ENCODE data around the gene ARID1B.

GRCh38 chr6:156946370-156946936 lies 169.3 kb downstream of the ARID1B start:
- TF ChIP-seq, protein P1, sequence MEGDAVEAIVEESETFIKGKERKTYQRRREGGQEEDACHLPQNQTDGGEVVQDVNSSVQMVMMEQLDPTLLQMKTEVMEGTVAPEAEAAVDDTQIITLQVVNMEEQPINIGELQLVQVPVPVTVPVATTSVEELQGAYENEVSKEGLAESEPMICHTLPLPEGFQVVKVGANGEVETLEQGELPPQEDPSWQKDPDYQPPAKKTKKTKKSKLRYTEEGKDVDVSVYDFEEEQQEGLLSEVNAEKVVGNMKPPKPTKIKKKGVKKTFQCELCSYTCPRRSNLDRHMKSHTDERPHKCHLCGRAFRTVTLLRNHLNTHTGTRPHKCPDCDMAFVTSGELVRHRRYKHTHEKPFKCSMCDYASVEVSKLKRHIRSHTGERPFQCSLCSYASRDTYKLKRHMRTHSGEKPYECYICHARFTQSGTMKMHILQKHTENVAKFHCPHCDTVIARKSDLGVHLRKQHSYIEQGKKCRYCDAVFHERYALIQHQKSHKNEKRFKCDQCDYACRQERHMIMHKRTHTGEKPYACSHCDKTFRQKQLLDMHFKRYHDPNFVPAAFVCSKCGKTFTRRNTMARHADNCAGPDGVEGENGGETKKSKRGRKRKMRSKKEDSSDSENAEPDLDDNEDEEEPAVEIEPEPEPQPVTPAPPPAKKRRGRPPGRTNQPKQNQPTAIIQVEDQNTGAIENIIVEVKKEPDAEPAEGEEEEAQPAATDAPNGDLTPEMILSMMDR (IDR thresholded peaks at IDR 0.05), result no peak
- TF ChIP-seq MAX (CRISPR knock-in tag; IDR thresholded peaks at IDR 0.05) (no peak), ZNF232 (CRISPR knock-in tag; IDR thresholded peaks at IDR 0.05) (no peak), TCF7 (CRISPR knock-in tag; IDR thresholded peaks at IDR 0.05; ENCODE audit: low read depth) (no peak), ZBTB21 (CRISPR knock-in tag; IDR thresholded peaks at IDR 0.05; ENCODE audit: borderline replicate concordance) (no peak), HMGA2 (CRISPR knock-in tag; IDR thresholded peaks at IDR 0.05) (no peak), NR2C2 (CRISPR knock-in tag; IDR thresholded peaks at IDR 0.05) (no peak), ZBTB43 (CRISPR knock-in tag; IDR thresholded peaks at IDR 0.05) (no peak)
- TF ChIP-seq, protein P2, sequence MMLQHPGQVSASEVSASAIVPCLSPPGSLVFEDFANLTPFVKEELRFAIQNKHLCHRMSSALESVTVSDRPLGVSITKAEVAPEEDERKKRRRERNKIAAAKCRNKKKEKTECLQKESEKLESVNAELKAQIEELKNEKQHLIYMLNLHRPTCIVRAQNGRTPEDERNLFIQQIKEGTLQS (CRISPR knock-in tag; conservative IDR thresholded peaks at IDR 0.05), result no peak
